GM20000 (cell line): ENCODE results near the gene NEURL1.
A peak's percentile ranks its signal among the peaks of the same experiment; 100 is the strongest.

Experiments used
- DNase-seq: peaks from one replicate; pipeline ENCODE4 v3.0.0; 2012; ENCODE audit warnings: low spot score
- CTCF ChIP-seq: IDR thresholded peaks from 2 replicates; pipeline ENCODE4 v1.5.1; 2012; ENCODE audit warnings: mild to moderate bottlenecking, control low read depth; ENCODE audit errors: extremely low read depth, missing control alignments

Gene NEURL1

GRCh38 chr10:103487410-103487708 lies 6.1 kb upstream of the NEURL1 start:
- TF ChIP-seq CTCF: no peak

GRCh38 chr10:103490986-103491314 lies 2.6 kb upstream of the NEURL1 start:
- no peak for TF ChIP-seq CTCF
- DNase-seq: no peak

More at GRCh38 chr10:103487410-103487708, 6.1 kb upstream of the NEURL1 start:
- no peak for DNase-seq

GRCh38 chr10:103491729-103492364 lies 1.7 kb upstream of the NEURL1 start:
- DNase-seq: no peak

GRCh38 chr10:103492655-103493261 lies 747 bp upstream of the NEURL1 start:
- TF ChIP-seq CTCF: no peak
- DNase-seq: no peak

More at GRCh38 chr10:103491729-103492364, 1.7 kb upstream of the NEURL1 start:
- no peak for TF ChIP-seq CTCF

GRCh38 chr10:103493916-103494877 lies 692 bp downstream of the NEURL1 start:
- DNase-seq: peak; percentile 63
- TF ChIP-seq CTCF: no peak

- TF ChIP-seq CTCF: no peak
- DNase-seq: no peak
Observed at GRCh38 chr10:103495321-103495720, 1.8 kb downstream of the NEURL1 start.
